ENCODE data around the gene PRKCB.
"Not testable (repeated sequence)": the region's sequence is repeated elsewhere in the genome, so short reads cannot be mapped to it uniquely, and the experiment has no call there.

GRCh38 chr16:23933650-23934049, 97.9 kb downstream of the PRKCB start:
- TF ChIP-seq POLR2A (IDR thresholded peaks at IDR 0.05; ENCODE audit: low read length); GATA1 (IDR thresholded peaks at IDR 0.05; ENCODE audit: low read depth, low read length): not testable (repeated sequence)
